OCI-LY1 (cell line): ENCODE measurements around the gene ARHGAP24.
"Not testable (repeated sequence)": the region's sequence is repeated elsewhere in the genome, so short reads cannot be mapped to it uniquely, and the experiment has no call there.

Experiments used
- H2AFZ ChIP-seq: fragments of 200-600 bp; sonication (generic), shearing (Covaris generic); 2 replicates; pipeline ENCODE4 v1.6.0; 2014; ENCODE audit warnings: antibody characterized with exemption, mild to moderate bottlenecking, low read length
- H3F3A ChIP-seq: fragments of 200-600 bp; sonication (generic), shearing (Covaris generic); 2 replicates; pipeline ENCODE4 v1.6.0; 2014; ENCODE audit warnings: mild to moderate bottlenecking, antibody characterized with exemption, low read length, moderate library complexity; ENCODE audit not compliant: insufficient read depth
- H3K27ac ChIP-seq: fragments of 200-600 bp; sonication (generic); 2 replicates; pipeline ENCODE4 v1.5.1; 2014; ENCODE audit warnings: low read length, mixed run types, mild to moderate bottlenecking, low read depth; ENCODE audit not compliant: poor library complexity, severe bottlenecking
- H3K27me3 ChIP-seq: fragments of 200-600 bp; sonication (generic); 2 replicates; pipeline ENCODE4 v1.6.0; 2014; ENCODE audit warnings: antibody characterized with exemption, mild to moderate bottlenecking, low read length, moderate library complexity; ENCODE audit not compliant: insufficient read depth
- H3K36me3 ChIP-seq: fragments of 200-600 bp; sonication (generic); 2 replicates; pipeline ENCODE4 v1.6.1; 2014; ENCODE audit warnings: mild to moderate bottlenecking, antibody characterized with exemption, low read length, moderate library complexity, mixed read lengths; ENCODE audit not compliant: insufficient read depth
- H3K4me1 ChIP-seq: fragments of 200-600 bp; sonication (generic); 2 replicates; pipeline ENCODE4 v1.5.1; 2014; ENCODE audit warnings: mild to moderate bottlenecking, low read length, moderate library complexity; ENCODE audit not compliant: insufficient read depth, severe bottlenecking
- H3K4me2 ChIP-seq: fragments of 200-600 bp; sonication (generic), shearing (Covaris generic); 2 replicates; pipeline ENCODE4 v1.6.1; 2014; ENCODE audit warnings: low read length
- H3K4me3 ChIP-seq: fragments of 200-600 bp; sonication (generic); 2 replicates; pipeline ENCODE4 v1.5.1; 2014; ENCODE audit warnings: low read length, low read depth, mild to moderate bottlenecking, mixed read lengths; ENCODE audit not compliant: poor library complexity, severe bottlenecking
- H3K79me2 ChIP-seq: fragments of 200-600 bp; shearing (Covaris generic); 2 replicates; pipeline ENCODE4 v1.6.1; 2016; ENCODE audit warnings: mixed run types, low read length, mixed read lengths; ENCODE audit not compliant: insufficient read depth
- H3K9ac ChIP-seq: fragments of 200-600 bp; sonication (generic), shearing (Covaris generic); 2 replicates; pipeline ENCODE4 v1.6.1; 2014; ENCODE audit warnings: mild to moderate bottlenecking, low read length, mixed read lengths
- H3K9me2 ChIP-seq: fragments of 200-600 bp; sonication (generic), shearing (Covaris generic); 2 replicates; pipeline ENCODE4 v1.6.1; 2014; ENCODE audit warnings: low read depth, mild to moderate bottlenecking, low read length, mixed read lengths
- H3K9me3 ChIP-seq: fragments of 200-600 bp; shearing (Covaris generic); 2 replicates; pipeline ENCODE4 v1.6.1; 2014; ENCODE audit warnings: low read length, mixed read lengths
- H4K20me1 ChIP-seq: fragments of 200-600 bp; sonication (generic), shearing (Covaris generic); 2 replicates; pipeline ENCODE4 v1.6.0; 2016; ENCODE audit warnings: mild to moderate bottlenecking, low read length; ENCODE audit not compliant: insufficient read depth
- CTCF ChIP-seq: fragments of 200-600 bp; sonication (generic), shearing (Covaris generic); IDR thresholded peaks from 2 replicates; pipeline ENCODE4 v1.5.1; 2017; ENCODE audit warnings: mild to moderate bottlenecking, antibody characterized with exemption, low read length, moderate library complexity, mixed read lengths
- EZH2 ChIP-seq: fragments of 200-600 bp; sonication (generic), shearing (Covaris generic); IDR thresholded peaks from 2 replicates; pipeline ENCODE4 v1.8.0; 2017; ENCODE audit warnings: borderline replicate concordance, mixed run types, mild to moderate bottlenecking, antibody characterized with exemption, low read length, moderate library complexity, mixed read lengths

Gene ARHGAP24

GRCh38 chr4:85910985-85911384, 436.0 kb downstream of the ARHGAP24 start:
- H3K9ac ChIP-seq: no peak overlapping the region
- H4K20me1 ChIP-seq: no peaks in the 10 kb centered on the region
- H3K27me3 ChIP-seq: no peaks in the 10 kb centered on the region
- H3K36me3 ChIP-seq: 0 out of 2 replicates have a peak, but pooled peaks cover 17% of the 10 kb centered on the region
- H3K4me3 ChIP-seq: no peak overlapping the region
- H3K4me1 ChIP-seq: peaks cover 2% of the 10 kb centered on the region
- H3K27ac ChIP-seq: no peak overlapping the region
- H3K9me3 ChIP-seq: 0 out of 2 replicates have a peak, but pooled peaks cover 2% of the 10 kb centered on the region
- H3K4me2 ChIP-seq: no peak overlapping the region
- TF ChIP-seq EZH2 (no peak), CTCF (no peak)
- H3F3A ChIP-seq: no peaks in the 10 kb centered on the region; the same call in 1 of the 2 replicates
- peaks cover 28% of the 10 kb centered on the region for H3K79me2 ChIP-seq
- no peak overlapping the region for H2AFZ ChIP-seq
- H3K9me2 ChIP-seq: no peaks in the 10 kb centered on the region

GRCh38 chr4:85913931-85914694, 439.2 kb downstream of the ARHGAP24 start:
- Histone ChIP-seq H3K4me3 (no peak overlapping the region), H3K27me3 (no peaks in the 10 kb centered on the region), H3K4me1 (no peaks in the 10 kb centered on the region), H2AFZ (no peak overlapping the region), H3F3A (no peaks in the 10 kb centered on the region; the same call in 1 of the 2 replicates), H3K79me2 (peaks cover 31% of the 10 kb centered on the region), H3K36me3 (0 out of 2 replicates have a peak, but pooled peaks cover 9% of the 10 kb centered on the region), H3K4me2 (no peak overlapping the region), H3K9ac (no peak overlapping the region), H3K9me3 (0 out of 2 replicates have a peak, but pooled peaks cover 2% of the 10 kb centered on the region), H3K27ac (no peak overlapping the region), H4K20me1 (no peaks in the 10 kb centered on the region), H3K9me2 (no peaks in the 10 kb centered on the region)
- TF ChIP-seq EZH2 (no peak), CTCF (no peak)

- H3F3A ChIP-seq, H3K9me3 ChIP-seq: not testable (repeated sequence)
Measured at GRCh38 chr4:85915570-85915969, 440.6 kb downstream of the ARHGAP24 start.

More at GRCh38 chr4:85915570-85915969, 440.6 kb downstream of the ARHGAP24 start:
- H3K9me2 ChIP-seq, H2AFZ ChIP-seq, H3K4me1 ChIP-seq, H3K27me3 ChIP-seq, H4K20me1 ChIP-seq, H3K4me2 ChIP-seq, H3K9ac ChIP-seq, H3K4me3 ChIP-seq, H3K27ac ChIP-seq: not testable (repeated sequence)
- Histone ChIP-seq H3K79me2 (peaks cover 32% of the 10 kb centered on the region), H3K36me3 (peaks cover 12% of the 10 kb centered on the region; the same call in 1 of the 2 replicates)
